Fibroblast of villous mesenchyme (primary cell): ENCODE data around the gene MDP1. TPM values are rescaled to one million over a fixed set of nuclear protein-coding genes. Genes with fewer than 3 reads are reported as not detected.

Experiments used
- DNase-seq: peaks from one replicate; pipeline ENCODE4 v3.0.0-alpha.2; 2010; ENCODE audit warnings: low read depth
- H3K4me3 ChIP-seq: 2 replicates; pipeline ENCODE4 v1.5.1; 2011; ENCODE audit warnings: low read depth, mild to moderate bottlenecking, low read length
- CTCF ChIP-seq: IDR thresholded peaks from 2 replicates; pipeline ENCODE4 v1.5.1; 2012; ENCODE audit warnings: low read depth, mild to moderate bottlenecking, low read length; ENCODE audit not compliant: insufficient read depth
- total RNA-seq: library from RNA; depleted of rRNA; stranded (reverse); fragments of >200 nt; gene quantifications from 2 replicates; pipeline ENCODE4 v1.2.3, GENCODE V29; 2012

Gene MDP1
- total RNA-seq, 1 donor: 8.6 TPM

GRCh38 chr14:24177041-24177825 lies 38.6 kb downstream of the MDP1 start:
- H3K4me3 ChIP-seq: no peak overlapping the region
- no peak for DNase-seq

DNA sequence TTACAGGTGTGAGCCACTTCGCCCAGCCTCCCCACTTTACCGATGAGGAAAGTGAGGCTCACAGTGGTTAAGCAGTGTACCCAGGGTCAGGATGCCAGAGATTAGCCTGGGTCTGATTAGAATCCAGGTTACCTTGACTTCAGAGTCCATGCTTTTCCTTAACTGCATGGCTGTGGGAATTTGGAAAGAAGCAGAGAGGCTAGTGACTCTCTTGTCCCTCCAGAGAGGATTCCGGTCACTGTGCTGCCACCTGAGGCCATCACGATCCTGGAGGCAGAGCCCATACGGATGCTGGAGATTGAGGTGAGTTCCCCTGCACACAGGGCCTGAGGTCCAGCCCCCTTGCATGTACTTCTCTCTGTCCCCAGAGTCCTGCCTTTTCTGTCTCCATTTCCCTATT lies 39.3 kb downstream of the MDP1 start:
- H3K4me3 ChIP-seq: no peak overlapping the region
- TF ChIP-seq CTCF: no peak
- DNase-seq: no peak

More at GRCh38 chr14:24177041-24177825, 38.6 kb downstream of the MDP1 start:
- TF ChIP-seq CTCF: no peak

GRCh38 chr14:24172871-24173281 lies 43.0 kb downstream of the MDP1 start:
- no peak for TF ChIP-seq CTCF
- no peak for DNase-seq
- no peak overlapping the region for H3K4me3 ChIP-seq

GRCh38 chr14:24172261-24172860 lies 43.5 kb downstream of the MDP1 start:
- DNase-seq: no peak

DNA sequence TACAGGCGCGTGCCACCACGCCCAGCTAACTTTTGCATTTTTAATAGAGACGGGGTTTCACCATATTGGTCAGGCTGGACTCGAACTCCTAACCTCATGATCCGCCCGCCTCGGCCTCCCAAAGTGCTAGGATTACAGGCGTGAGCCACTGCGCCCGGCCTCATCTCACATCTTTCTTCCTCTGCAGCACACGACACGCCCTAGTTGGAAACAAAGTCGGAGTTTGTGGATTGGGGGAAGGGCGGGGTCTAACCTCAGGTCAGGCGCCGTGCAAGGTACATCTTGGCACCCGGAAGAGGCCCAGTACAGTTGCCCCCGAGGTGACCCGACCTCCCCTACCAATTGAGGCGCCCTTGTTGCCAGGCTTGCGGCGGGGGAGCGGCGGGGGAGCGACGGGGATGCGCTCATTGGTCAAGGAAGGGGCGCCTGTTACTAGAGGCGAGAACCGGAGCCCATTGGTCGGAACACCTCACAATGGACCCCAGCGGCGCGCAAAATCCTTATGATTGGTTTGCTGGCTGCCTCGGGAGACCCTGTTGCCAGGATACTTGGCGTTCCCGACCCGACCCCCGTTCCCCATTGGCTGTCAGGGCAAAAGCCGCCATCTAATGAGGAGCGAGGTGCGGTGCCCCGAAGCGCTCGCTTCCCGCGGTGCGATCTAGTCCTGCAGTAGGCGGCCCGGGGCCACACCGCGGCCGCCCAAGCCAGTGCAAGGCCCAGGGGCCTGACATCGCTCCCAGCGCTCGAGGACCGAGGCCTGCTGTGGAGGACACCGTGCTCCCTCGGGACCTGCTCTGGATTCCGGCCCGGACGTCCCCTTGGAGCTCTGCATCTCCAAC lies 44.2 kb downstream of the MDP1 start, which contains the start of gene REC8:
Gene REC8, plus strand, starts transcription at position 659 of the 839 bp plus-strand sequence. CDS start 473 bp downstream, outside the sequence.
- DNase-seq: peak; percentile 53
- no peak within 1 kb of the TSS for H3K4me3 ChIP-seq
- no peak for TF ChIP-seq CTCF

More at GRCh38 chr14:24172261-24172860, 43.5 kb downstream of the MDP1 start:
- H3K4me3 ChIP-seq: no peak overlapping the region
- TF ChIP-seq CTCF: no peak

- DNase-seq: no peak
- no peak overlapping the region for H3K4me3 ChIP-seq
- no peak for TF ChIP-seq CTCF
Measured at GRCh38 chr14:24167469-24168114, 48.3 kb downstream of the MDP1 start.
